Hindlimb muscle (tissue), 1 donor: ENCODE results near the gene OSBP. TPM values are rescaled to one million over a fixed set of nuclear protein-coding genes. Genes with fewer than 3 reads are reported as not detected.

ENCODE experiments used
- DNase-seq: peaks from one replicate; pipeline ENCODE4 v3.0.0-alpha.2; 2013
- polyA plus RNA-seq: library from polyadenylated mRNA; unstranded; fragments of 120-200 nt; gene quantifications from one replicate; pipeline ENCODE4 v1.2.1, GENCODE V29; 2013; ENCODE audit not compliant: insufficient read length

The OSBP gene
- polyA plus RNA-seq, 1 donor = 63.3 TPM

GRCh38 chr11:59602432-59602831, 13.1 kb downstream of the OSBP start:
- DNase-seq = no peak

DNA sequence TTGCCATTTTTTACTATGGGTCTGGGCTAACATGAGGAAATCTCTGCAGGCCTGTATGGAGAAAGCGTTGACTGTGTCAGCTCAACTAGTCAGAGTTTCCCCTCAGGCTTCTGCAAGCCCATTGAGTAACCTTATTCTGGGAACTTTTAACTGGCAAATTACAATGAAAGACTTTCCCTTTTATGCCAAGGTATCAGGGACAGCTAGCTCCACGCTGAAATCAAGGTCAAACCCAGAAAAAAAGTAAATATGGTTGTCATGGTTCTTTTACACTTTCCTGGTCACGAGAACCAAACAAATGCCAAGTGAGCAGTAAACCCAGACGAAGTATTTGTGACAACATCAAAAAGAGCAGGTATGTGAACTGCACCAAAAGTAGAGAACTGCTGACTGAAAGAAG, 13.8 kb downstream of the OSBP start:
- DNase-seq = no peak

GRCh38 chr11:59600636-59601035, 14.9 kb downstream of the OSBP start:
- DNase-seq = no peak

GRCh38 chr11:59600234-59600633, 15.3 kb downstream of the OSBP start:
- no peak for DNase-seq

GRCh38 chr11:59598961-59599360, 16.6 kb downstream of the OSBP start:
- no peak for DNase-seq

- no peak for DNase-seq
Measured at GRCh38 chr11:59584294-59584693, 31.3 kb downstream of the OSBP start.

- no peak for DNase-seq
Measured at GRCh38 chr11:59582006-59582405, 33.6 kb downstream of the OSBP start.

GRCh38 chr11:59578369-59578768, 37.2 kb downstream of the OSBP start:
- no peak for DNase-seq

DNA sequence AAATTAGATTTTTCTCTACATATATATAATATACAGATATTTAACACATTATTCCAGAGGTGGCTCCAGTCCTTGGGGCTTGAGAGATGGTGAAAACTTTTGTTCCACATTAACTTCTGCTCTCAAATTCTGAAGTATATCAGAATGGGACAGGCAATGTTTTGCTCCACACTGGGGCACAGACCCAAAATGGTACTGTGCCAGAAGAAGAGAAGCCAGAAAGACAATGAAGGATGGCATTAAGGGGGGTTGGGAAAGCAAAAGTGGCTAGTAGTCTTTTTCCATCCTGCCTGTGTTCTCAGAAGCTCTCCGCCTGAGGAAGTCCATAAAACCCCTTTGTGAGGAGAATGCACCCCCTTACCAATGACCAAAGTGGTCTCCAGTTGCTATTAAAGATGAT, 40.1 kb downstream of the OSBP start:
- no peak for DNase-seq

DNA sequence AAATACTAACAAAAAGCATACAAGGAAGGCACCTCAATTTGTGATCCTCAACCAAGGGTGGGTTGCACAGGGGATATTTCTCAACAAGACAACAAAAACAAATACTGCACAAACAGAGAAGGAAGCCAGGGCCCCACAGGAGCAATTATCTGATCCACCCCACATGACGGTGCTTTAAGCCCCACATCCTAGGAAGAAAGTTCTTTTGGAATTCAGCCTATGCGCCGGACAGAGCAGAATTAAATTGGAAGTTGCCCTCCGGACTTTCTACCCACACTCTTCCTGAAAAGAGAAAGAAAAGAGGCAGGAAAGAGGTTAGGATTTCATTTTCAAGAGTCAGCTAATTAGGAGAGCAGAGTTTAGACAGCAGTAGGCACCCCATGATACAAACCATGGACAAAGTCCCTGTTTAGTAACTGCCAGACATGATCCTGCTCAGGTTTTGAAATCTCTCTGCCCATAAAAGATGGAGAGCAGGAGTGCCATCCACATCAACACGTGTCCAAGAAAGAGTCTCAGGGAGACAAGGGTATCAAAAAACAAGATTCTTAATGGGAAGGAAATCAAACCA, 40.6 kb downstream of the OSBP start:
- no peak for DNase-seq

DNA sequence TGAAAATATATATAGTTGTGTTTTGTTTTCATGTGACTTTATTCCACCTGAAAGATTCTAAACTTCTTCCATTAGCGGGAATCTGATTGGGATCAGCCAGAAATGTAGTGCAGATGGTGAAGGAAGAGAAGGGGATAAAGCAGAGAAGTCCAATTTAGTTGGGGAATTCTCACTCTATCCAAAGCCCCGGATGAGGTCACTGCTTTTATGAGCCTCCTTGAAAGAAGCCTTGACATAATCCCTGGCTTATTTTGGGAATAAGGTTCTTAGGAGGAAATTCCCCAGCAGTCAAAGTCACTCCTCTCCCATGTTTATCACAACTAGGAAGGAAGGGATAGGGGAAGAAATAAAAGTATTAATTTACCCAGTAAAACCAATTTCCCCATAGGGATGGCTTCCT, 41.1 kb downstream of the OSBP start:
- DNase-seq = no peak

DNA sequence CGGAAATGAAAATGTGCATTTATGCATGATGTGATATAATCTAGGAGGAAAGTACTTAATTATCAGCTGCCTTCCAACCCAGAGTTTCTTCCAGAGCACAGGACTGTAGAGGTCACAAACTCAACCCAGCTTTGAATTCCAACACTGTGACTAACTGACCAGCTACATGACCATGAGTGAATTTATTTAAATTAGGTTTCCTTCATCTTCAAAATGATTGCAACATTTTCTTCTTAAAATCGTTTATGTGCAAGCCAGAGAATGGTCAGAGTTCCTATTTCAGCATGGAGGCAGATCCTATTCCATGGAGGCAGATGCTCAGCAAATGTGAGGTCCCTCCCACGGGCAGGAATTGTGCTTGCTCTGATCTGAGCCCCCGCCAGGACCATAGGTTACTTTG, 42.4 kb downstream of the OSBP start:
- no peak for DNase-seq

DNA sequence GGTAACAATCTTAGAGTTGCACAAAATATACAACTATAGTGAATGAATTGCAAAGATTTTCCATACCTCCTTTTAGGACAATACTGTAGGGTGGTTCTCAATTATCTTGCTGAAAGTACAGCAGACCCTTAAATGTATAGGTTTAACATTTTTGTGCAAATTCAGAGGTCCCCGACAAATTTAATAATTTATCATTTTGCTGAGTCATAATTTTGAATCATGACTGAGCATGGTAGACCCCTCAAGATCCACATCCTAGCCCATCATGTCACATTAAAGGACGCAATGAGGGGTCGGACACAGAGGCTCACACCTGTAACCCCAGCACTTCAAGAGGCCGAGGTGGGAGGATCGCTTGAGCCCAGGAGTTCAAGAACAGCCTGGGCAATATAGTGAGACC, 43.5 kb downstream of the OSBP start:
- no peak for DNase-seq

- DNase-seq = no peak
Measured at GRCh38 chr11:59562292-59562691, 53.3 kb downstream of the OSBP start.

GRCh38 chr11:59560702-59561473, 54.7 kb downstream of the OSBP start:
- peak; percentile 87 for DNase-seq

GRCh38 chr11:59560290-59560701, 55.3 kb downstream of the OSBP start:
- peak; percentile 78 for DNase-seq

GRCh38 chr11:59559886-59560285, 55.7 kb downstream of the OSBP start:
- no peak for DNase-seq

DNA sequence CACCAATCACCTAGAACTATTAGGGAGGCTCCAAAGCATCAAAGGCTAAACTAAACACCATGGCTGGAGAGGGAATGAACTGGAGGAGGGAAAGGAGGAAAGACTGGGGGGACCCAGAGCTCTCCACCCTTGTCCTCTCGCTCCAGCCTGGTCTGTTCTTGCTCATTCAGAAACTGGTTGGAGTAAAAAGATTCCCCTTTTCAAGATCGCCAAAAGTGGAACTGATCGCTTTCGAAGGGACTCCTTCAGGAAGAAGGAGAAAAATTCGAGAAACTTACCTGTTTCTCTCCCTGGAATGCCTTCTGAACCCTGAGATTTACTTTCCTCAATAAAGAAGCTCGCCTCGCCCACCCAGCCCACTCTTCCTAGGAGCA, 57.3 kb downstream of the OSBP start:
- DNase-seq = no peak

- no peak for DNase-seq
Measured at GRCh38 chr11:59556917-59557348, 58.6 kb downstream of the OSBP start.

- DNase-seq = peak; percentile 70
Measured at GRCh38 chr11:59556115-59556916, 59.3 kb downstream of the OSBP start.

- no peak for DNase-seq
Measured at GRCh38 chr11:59555601-59556114, 59.9 kb downstream of the OSBP start.

GRCh38 chr11:59553323-59553722, 62.3 kb downstream of the OSBP start:
- no peak for DNase-seq

GRCh38 chr11:59552844-59553243, 62.7 kb downstream of the OSBP start:
- DNase-seq = no peak
